Psoas muscle (tissue), 8 donors: ENCODE data around the gene NME1. TPM values are rescaled to one million over a fixed set of nuclear protein-coding genes. Genes with fewer than 3 reads are reported as not detected.

Source experiments
- ATAC-seq, 4 donors: fragments of 200-7000 bp; cut with Tn5 transposase; one replicate each; pipeline ENCODE4 v1.9.1; 2020; ENCODE audit warnings: moderate library complexity in 3 of 4, mild to moderate bottlenecking in 2 of 4
- DNase-seq, 2 donors: peaks; one replicate each; pipeline ENCODE4 v3.0.0-alpha.2; 2020
- H3K27ac ChIP-seq: fragments of 200-600 bp; one replicate; pipeline ENCODE4 v1.8.0; 2022
- H3K27me3 ChIP-seq, 3 donors: fragments of 200-600 bp in 1 of 3; one replicate each; pipeline versions ENCODE4 v1.6.1 to v1.8.0; 2013 to 2022; ENCODE audit warnings: low read length in 2 of 3, mild to moderate bottlenecking in 2 of 3, moderate library complexity in 1 of 3; ENCODE audit not compliant: insufficient read depth in 3 of 3
- H3K36me3 ChIP-seq, 2 donors: fragments of 200-600 bp in 1 of 2; one replicate each; pipeline versions ENCODE4 v1.6.1 to v1.8.0; 2013 to 2022; ENCODE audit warnings: low read depth in 1 of 2, mild to moderate bottlenecking in 1 of 2, moderate library complexity in 1 of 2; ENCODE audit not compliant: insufficient read depth in 1 of 2
- H3K4me1 ChIP-seq: fragments of 200-600 bp; one replicate; pipeline ENCODE4 v1.8.0; 2022
- H3K4me3 ChIP-seq: fragments of 200-600 bp; one replicate; pipeline ENCODE4 v1.8.0; 2022; ENCODE audit warnings: mild to moderate bottlenecking
- H3K9me3 ChIP-seq: fragments of 200-600 bp; one replicate; pipeline ENCODE4 v1.8.0; 2022
- CTCF ChIP-seq: fragments of 200-600 bp; IDR thresholded peaks from one replicate; pipeline ENCODE4 v1.8.0; 2022; ENCODE audit warnings: antibody characterized with exemption
- WGBS, 3 donors: extraction: QIAGEN DNeasy Blood & Tissue Kit; methylation state at CpG; one replicate each; pipeline versions ENCODE4 v1.1.6 to v1.1.7; 2013; 5-methylcytosine and 5-hydroxymethylcytosine counted together
- intact Hi-C, 2 donors: fragments of 100-400 bp; cut with DNase I; formaldehyde crosslinking; loops; one replicate each; pipeline versions ENCODE4 v1.11.0 to v1.14.2; 2022
- polyA plus RNA-seq, 3 donors: library from polyadenylated mRNA; stranded (reverse); fragments of 200-250 nt; gene quantifications; one replicate each; pipeline ENCODE4 v1.2.3, GENCODE V29; 2013
- total RNA-seq, 4 donors: library from RNA; stranded (reverse); fragmentation: NEBNext Ultra II Directional in 2 of 4; extraction: Animal tissue kit (Norgen Biotek cat#: 25700) in 2 of 4; gene quantifications; one replicate each; pipeline versions ENCODE4 v1.2.1 to v1.2.4, GENCODE V29; 2021 to 2023
- donor health status: healthy with polysubstance abuse.
- donor health status: DM: no; HTN: no; CAD: no; lungs with moderate emphysema.
- donor health status: Bipolar disorder and iron deficiency.
- donor health status: healthy.
- donor health status: DM: yes; HTN: yes; CAD: no.
- donor health status: DM: no; HTN: no; CAD: no.
- donor health status: DM: no; HTN: no; CAD: no.
- donor health status: DM: yes; HTN: yes; CAD: no.

The NME1 gene
- total and polyA plus RNA-seq, 7 donors, result 29.3 to 328 (median 55.8) TPM

GRCh38 chr17:51128076-51128475 lies 25.3 kb upstream of the NME1 start:
- Histone ChIP-seq H3K36me3 (no peaks in the 10 kb centered on the region), H3K27ac (no peak overlapping the region), H3K27me3 (no peaks in the 10 kb centered on the region), H3K4me3 (no peak overlapping the region), H3K4me1 (peaks cover 6% of the 10 kb centered on the region), H3K9me3 (no peaks in the 10 kb centered on the region)
- ATAC-seq, result no peak
- intact Hi-C loops, result no loop called here
- TF ChIP-seq CTCF, result no peak
- no peak for DNase-seq
- WGBS, 3 donors, result 55 to 70% (median 63%) methylated on average over 3 of the region's 3 CpGs

DNA sequence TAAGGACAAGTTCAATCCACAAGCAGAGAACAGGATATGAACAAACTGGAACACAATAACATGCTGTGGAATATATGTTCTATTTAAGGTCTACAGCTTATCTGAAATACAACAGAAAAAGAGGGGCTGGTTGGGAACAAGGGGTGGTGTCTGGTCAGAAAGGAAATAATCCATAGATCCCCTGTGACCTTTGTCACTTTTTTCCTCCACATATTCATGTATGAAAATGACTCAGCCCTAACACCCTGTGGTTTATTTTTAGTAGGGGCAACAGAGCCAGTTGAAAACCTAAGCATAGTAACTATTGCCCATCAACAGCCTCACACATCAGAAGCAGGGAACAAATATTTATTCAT lies 20.4 kb upstream of the NME1 start:
- Histone ChIP-seq H3K4me1 (peaks cover 14% of the 10 kb centered on the region), H3K27ac (peak overlapping the region; percentile 79), H3K36me3 (no peaks in the 10 kb centered on the region), H3K27me3 (no peaks in the 10 kb centered on the region), H3K4me3 (no peak overlapping the region), H3K9me3 (no peaks in the 10 kb centered on the region)
- intact Hi-C loops, result no loop called here
- TF ChIP-seq CTCF, result no peak
- DNase-seq (no peak), ATAC-seq (peak; percentile 84 to 96 (median 94))

DNA sequence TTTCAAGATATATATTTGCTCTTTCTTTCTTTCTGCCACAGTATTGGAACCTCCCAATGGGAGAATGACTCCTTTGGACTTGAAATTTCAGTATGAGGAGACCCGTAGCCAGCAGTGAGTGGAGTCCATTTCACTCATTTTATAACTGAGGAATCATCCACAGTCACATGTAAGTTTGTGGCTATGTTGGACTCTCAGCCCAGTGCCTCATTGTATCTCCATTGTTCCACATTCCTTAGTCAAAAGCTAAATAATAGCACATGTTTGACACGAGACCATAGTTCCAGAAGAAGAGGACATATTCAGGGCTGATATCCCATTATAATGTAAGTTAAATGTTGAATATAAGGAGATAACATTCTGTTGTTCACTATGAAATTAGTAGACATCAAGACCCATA lies 20.0 kb upstream of the NME1 start:
- ATAC-seq, result peak; percentile 23 to 45 (median 34)

DNA sequence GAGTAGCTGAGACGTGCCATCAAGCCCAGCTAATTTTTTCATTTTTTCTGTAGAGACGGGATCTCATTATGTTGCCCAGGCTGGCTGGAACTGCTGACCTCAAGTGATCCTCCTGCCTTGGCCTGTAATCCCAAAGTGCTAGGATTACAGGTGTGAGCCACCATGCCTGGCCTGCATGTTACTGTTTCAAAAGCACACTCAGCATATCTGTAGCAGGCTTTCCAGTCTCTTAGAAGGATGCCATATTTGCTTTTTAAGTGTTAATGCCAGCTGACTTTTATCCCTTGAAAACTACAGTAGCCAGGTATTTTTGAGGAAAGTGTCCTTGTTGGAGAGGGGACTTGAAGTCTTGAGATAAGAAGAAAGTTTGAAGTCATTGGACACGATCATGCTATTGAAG lies 17.4 kb upstream of the NME1 start:
- H3K27me3 ChIP-seq, result no peaks in the 10 kb centered on the region
- H3K27ac ChIP-seq, result no peak overlapping the region
- no peak for TF ChIP-seq CTCF
- peaks cover 14% of the 10 kb centered on the region for H3K4me1 ChIP-seq
- no peaks in the 10 kb centered on the region for H3K9me3 ChIP-seq
- 61 to 75% (median 66%) methylated on average over 3 of the region's 3 CpGs for WGBS, 3 donors
- H3K4me3 ChIP-seq, result no peak overlapping the region
- intact Hi-C loops, result no loop called here
- ATAC-seq, result no peak
- H3K36me3 ChIP-seq, result no peaks in the 10 kb centered on the region
- DNase-seq, result no peak

More for the DNA sequence above, 20.0 kb upstream of the NME1 start:
- intact Hi-C loops, result no loop called here
- Histone ChIP-seq H3K4me3 (no peak overlapping the region), H3K9me3 (no peaks in the 10 kb centered on the region), H3K27me3 (no peaks in the 10 kb centered on the region), H3K36me3 (no peaks in the 10 kb centered on the region), H3K4me1 (peaks cover 14% of the 10 kb centered on the region), H3K27ac (peak overlapping the region; percentile 79)
- no peak for DNase-seq
- TF ChIP-seq CTCF, result no peak
- 53 to 73% (median 61%) methylated on average over 2 of the region's 2 CpGs for WGBS, 3 donors

- no peaks in the 10 kb centered on the region for H3K36me3 ChIP-seq
- WGBS, 3 donors, result 93 to 96% (median 93%) methylated on average over 2 of the region's 2 CpGs
- no peaks in the 10 kb centered on the region for H3K9me3 ChIP-seq
- no peak overlapping the region for H3K4me3 ChIP-seq
- H3K27me3 ChIP-seq, result no peaks in the 10 kb centered on the region
- DNase-seq (no peak), ATAC-seq (no peak)
- no peak overlapping the region for H3K27ac ChIP-seq
- TF ChIP-seq CTCF, result no peak
- H3K4me1 ChIP-seq, result peaks cover 1% of the 10 kb centered on the region
- intact Hi-C loops, result no loop called here
Observed at GRCh38 chr17:51142597-51142996, 10.8 kb upstream of the NME1 start.
